ENCODE results near the gene SUOX. TPM values are rescaled to one million over a fixed set of nuclear protein-coding genes. Genes with fewer than 3 reads are reported as not detected.
"Not testable (repeated sequence)": the region's sequence is repeated elsewhere in the genome, so short reads cannot be mapped to it uniquely, and the experiment has no call there.

The SUOX gene
- total RNA-seq, 1 donor from 2014 or later: 28.1 TPM

- ATAC-seq (no peak), DNase-seq (ENCODE audit: missing footprints) (no peak)
- intact Hi-C loops (cut with DNase I): no loop called here
These were observed 18.0 kb upstream of the SUOX start for GRCh38 chr12:55979069-55979468.

DNA sequence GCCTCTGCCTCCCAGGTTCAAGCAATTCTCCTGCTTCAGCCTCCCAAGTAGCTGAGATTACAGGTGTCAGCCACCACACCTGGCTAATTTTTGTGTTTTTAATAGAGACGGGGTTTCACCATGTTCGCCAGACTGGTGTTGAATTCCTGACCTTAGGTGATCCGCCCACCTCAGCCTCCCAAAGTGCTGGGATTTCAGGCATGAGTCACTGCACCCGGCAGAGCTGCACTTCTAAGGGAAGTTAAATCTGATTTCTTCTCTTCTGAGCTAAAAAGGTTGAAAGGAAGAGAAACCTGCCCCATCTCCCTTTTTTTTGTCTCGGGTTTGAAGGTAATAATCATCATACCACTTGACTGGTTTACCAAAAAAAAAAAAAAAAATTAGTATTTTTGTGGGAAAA, 15.2 kb upstream of the SUOX start:
- intact Hi-C loops (cut with DNase I); ATAC-seq; DNase-seq (ENCODE audit: missing footprints): not testable (repeated sequence)

- ATAC-seq: no peak
- intact Hi-C loops (cut with DNase I): no loop called here
- no peak for DNase-seq (ENCODE audit: missing footprints)
These were observed 14.6 kb upstream of the SUOX start for GRCh38 chr12:55982319-55982936.

DNA sequence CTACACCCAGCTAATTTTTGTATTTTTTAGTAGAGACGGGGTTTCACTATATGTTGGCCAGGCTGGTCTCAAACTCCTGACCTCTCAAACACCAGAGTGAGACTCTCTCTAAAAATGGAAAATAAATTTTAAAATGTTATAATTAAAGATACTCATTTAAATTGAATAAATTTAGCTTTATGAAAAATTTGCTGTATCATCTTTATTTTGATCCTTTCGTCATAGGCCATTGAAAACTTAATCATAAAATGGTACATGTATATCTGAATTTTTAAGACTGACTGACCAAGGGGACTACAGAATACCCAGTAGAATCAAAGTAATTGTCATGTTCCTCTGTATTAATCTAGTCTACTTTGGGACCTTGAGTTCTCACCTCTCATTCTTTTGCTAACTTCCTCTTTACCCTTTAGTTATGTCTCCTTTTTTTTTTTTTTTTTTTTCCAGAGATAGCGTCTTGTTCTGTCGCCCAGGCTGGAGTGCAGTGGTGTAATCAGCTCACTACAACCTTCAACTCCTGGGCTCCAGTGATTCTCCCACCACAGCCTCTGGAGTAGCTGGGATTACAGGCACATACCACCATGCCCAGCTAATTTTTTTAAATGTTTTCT, 13.7 kb upstream of the SUOX start:
- DNase-seq (ENCODE audit: missing footprints) (no peak), ATAC-seq (no peak)
- intact Hi-C loops (cut with DNase I): no loop called here

GRCh38 chr12:55984861-55985260, 12.2 kb upstream of the SUOX start:
- DNase-seq (ENCODE audit: missing footprints) (no peak), ATAC-seq (no peak)
- intact Hi-C loops (cut with DNase I): no loop called here

DNA sequence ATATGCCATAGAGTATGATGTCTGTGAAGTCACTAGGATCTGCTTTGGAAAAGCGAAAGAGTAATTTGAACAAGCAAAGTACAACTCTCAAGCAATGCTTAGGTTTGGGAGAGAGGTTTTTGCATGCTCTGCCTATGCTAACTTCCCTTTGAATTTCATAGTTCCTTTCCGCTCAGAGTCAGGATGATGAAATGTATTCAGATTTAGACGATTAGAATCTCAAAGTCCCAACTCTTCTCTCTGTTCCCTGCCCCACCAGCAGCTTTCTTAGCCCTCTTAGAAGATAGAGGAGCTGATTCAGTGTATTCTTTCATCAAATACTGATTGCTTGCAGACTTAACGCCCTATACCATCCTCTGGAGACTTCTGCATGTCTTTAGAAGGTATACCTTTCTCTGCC, 11.7 kb upstream of the SUOX start:
- ATAC-seq (no peak), DNase-seq (ENCODE audit: missing footprints) (no peak)
- intact Hi-C loops (cut with DNase I): no loop called here

GRCh38 chr12:55985976-55986375, 11.1 kb upstream of the SUOX start:
- DNase-seq (ENCODE audit: missing footprints); ATAC-seq; intact Hi-C loops (cut with DNase I): not testable (repeated sequence)

- DNase-seq (ENCODE audit: missing footprints): no peak
- intact Hi-C loops (cut with DNase I): no loop called here
- ATAC-seq: no peak
These were observed 6.0 kb upstream of the SUOX start for GRCh38 chr12:55991110-55991509.

- intact Hi-C loops (cut with DNase I): no loop called here
- DNase-seq (ENCODE audit: missing footprints): no peak
- no peak for ATAC-seq
These were observed 3.7 kb upstream of the SUOX start for GRCh38 chr12:55993230-55993853.

GRCh38 chr12:55995366-55995765, 1.7 kb upstream of the SUOX start:
- intact Hi-C loops (cut with DNase I): loop anchor here (5.0 kb wide), 1 partner anchor 107 kb away; the partner anchor contains the start of gene PA2G4
- no peak for ATAC-seq
- no peak for DNase-seq (ENCODE audit: missing footprints)

DNA sequence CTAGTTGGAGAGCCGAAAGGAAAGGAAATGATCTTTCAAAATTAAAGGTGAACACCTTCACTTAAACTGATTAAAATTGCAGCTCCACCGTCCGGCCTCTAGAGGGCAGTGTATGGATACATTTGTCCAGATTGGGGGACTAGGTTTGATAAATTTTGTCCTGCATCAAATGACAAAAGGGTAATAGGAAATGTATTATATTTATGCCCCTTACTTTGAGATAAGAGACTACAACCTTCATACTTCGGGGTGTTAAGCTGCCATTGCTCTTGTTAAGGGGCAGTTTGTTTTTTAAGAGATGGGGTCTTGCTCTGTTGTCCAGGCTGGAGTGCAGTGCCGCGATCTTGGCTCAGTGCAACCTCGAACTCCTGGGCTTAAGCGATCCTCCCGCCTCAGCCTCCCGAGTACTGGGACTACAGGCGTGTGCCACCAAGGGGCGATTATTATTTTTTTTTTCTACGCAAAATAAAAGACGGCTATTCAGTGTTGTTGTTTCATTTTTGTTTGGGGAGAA, 818 bp upstream of the SUOX start:
- intact Hi-C loops (cut with DNase I): loop anchor here (1.0 to 5.0 kb wide), 3 partner anchors 33 to 106 kb away; partner anchors contain the start of genes PA2G4 and RPS26
- DNase-seq (ENCODE audit: missing footprints): no peak
- peak; percentile 35 for ATAC-seq

DNA sequence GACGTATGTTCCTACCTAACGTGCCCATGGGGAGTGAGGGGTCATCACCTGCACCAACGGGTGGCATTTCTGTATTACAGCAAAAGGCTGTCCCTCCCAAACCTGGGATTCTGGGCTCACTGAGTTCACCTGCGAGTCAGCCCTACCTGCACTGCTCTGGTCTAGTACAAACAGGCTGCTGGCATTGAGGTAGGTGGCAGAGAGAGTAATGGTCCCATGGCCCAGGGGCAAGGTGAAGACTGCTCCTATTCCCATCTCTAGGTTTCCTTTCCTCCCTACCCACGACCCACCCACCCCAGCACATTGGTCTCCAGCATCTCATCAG, 421 bp downstream of the SUOX start:
- DNase-seq (ENCODE audit: missing footprints) (no peak), ATAC-seq (no peak)
- intact Hi-C loops (cut with DNase I): loop anchor here (2.0 to 5.0 kb wide), 2 partner anchors 43 to 105 kb away; partner anchors contain the start of genes PA2G4 and RPS26

DNA sequence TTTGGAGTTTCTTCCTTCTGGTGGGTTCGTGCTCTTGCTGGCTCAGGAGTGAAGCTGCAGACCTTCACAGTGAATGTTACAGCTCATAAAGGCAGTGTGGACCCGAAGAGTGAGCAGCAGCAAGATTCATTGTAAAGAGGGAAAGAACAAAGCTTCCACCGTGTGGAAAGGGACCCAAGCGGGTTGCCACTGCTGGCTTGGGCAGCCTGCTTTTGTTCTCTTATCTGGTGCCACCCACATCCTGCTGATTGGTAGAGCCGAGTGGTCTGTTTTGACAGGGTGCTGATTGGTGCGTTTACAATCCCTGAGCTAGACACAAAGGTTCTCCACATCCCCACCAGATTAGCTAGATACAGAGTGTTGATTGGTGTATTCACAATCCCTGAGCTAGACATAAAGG, 2.4 kb downstream of the SUOX start:
- intact Hi-C loops (cut with DNase I): loop anchor here (5.0 kb wide), 1 partner anchor 103 kb away; the partner anchor contains the start of gene PA2G4
- not testable (repeated sequence) for DNase-seq (ENCODE audit: missing footprints); ATAC-seq

- DNase-seq (ENCODE audit: missing footprints): not testable (repeated sequence)
These were observed 3.0 kb downstream of the SUOX start for GRCh38 chr12:55999999-56000540.

GRCh38 chr12:56001487-56002100, 4.5 kb downstream of the SUOX start:
- no peak for DNase-seq (ENCODE audit: missing footprints)
- intact Hi-C loops (cut with DNase I): no loop called here
- ATAC-seq: no peak

More at GRCh38 chr12:55999999-56000540, 3.0 kb downstream of the SUOX start:
- ATAC-seq: not testable (repeated sequence)
- intact Hi-C loops (cut with DNase I): loop anchor here (5.0 kb wide), 1 partner anchor 102 kb away; the partner anchor contains the start of gene PA2G4

- DNase-seq (ENCODE audit: missing footprints); ATAC-seq; intact Hi-C loops (cut with DNase I): not testable (repeated sequence)
These were observed 6.3 kb downstream of the SUOX start for GRCh38 chr12:56003376-56003775.

DNA sequence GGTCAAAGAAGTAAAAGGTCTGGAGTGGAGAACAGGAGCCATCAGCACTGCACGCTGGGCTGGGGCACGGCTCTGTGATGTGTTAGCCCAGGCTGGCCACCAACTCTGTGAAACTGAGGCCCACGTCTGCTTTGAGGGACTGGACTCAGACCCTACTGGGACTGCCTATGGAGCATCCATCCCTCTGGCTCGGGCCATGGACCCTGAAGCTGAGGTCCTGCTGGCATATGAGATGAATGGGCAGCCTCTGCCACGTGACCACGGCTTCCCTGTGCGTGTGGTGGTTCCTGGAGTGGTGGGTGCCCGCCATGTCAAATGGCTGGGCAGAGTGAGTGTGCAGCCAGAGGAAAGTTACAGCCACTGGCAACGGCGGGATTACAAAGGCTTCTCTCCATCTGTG, 7.1 kb downstream of the SUOX start:
- intact Hi-C loops (cut with DNase I): no loop called here
- ATAC-seq (no peak), DNase-seq (ENCODE audit: missing footprints) (no peak)

- ATAC-seq: peak; percentile 82
- DNase-seq (ENCODE audit: missing footprints): peak; percentile 77
- intact Hi-C loops (cut with DNase I): no loop called here
These were observed 10.8 kb downstream of the SUOX start for GRCh38 chr12:56007564-56008559.
